HepG2 (cell line): ENCODE measurements around the gene EPG5. TPM values are rescaled to one million over a fixed set of nuclear protein-coding genes. Genes with fewer than 3 reads are reported as not detected.

ENCODE experiments used
- ARNT ChIP-seq: fragments of 450-650 bp; IDR thresholded peaks from 2 replicates; pipeline ENCODE4 v1.6.1; 2017
- BHLHE40 ChIP-seq: IDR thresholded peaks from 2 replicates; pipeline ENCODE4 v1.6.1; 2011; ENCODE audit warnings: low read length, improper control_type of control experiment
- CBX5 ChIP-seq: sonication (generic); formaldehyde crosslinking; IDR thresholded peaks from 2 replicates; pipeline ENCODE4 v1.4.0; 2020; ENCODE audit warnings: missing genetic modification reagents, borderline replicate concordance
- CEBPB ChIP-seq: IDR thresholded peaks from 2 replicates; pipeline ENCODE4 v1.6.1; 2011; ENCODE audit warnings: low read depth, low read length, improper control_type of control experiment, borderline replicate concordance
- GABPA ChIP-seq, 2 experiments: IDR thresholded peaks; 2 replicates each; pipeline ENCODE4 v1.6.1; 2011 to 2016; ENCODE audit warnings: low read depth in 2 of 2, low read length in 1 of 2, missing biosample characterization in 1 of 2, missing genetic modification characterization in 1 of 2
- KMT2B ChIP-seq: IDR thresholded peaks from 2 replicates; pipeline ENCODE4 v1.6.1; 2016; ENCODE audit warnings: missing genetic modification reagents, missing compliant biosample characterization
- NFE2L1 ChIP-seq: sonication (generic); formaldehyde crosslinking; IDR thresholded peaks from 2 replicates; pipeline ENCODE4 v1.4.0; 2020; ENCODE audit warnings: missing genetic modification reagents, mild to moderate bottlenecking, borderline replicate concordance
- NR0B2 ChIP-seq: sonication (generic); formaldehyde crosslinking; IDR thresholded peaks from 2 replicates; pipeline ENCODE4 v1.4.0; 2020; ENCODE audit warnings: mild to moderate bottlenecking, missing genetic modification reagents
- PRPF4 ChIP-seq: fragments of 200-400 bp; formaldehyde crosslinking; IDR thresholded peaks from 2 replicates; pipeline ENCODE4 v1.6.1; 2016; ENCODE audit warnings: low read length, low read depth; ENCODE audit not compliant: poor library complexity, severe bottlenecking
- RBAK ChIP-seq: sonication (generic); formaldehyde crosslinking; IDR thresholded peaks from 2 replicates; pipeline ENCODE4 v1.5.1; 2020; ENCODE audit warnings: mild to moderate bottlenecking, missing genetic modification reagents
- SALL2 ChIP-seq: sonication (generic); formaldehyde crosslinking; IDR thresholded peaks from 2 replicates; pipeline ENCODE4 v1.8.1; 2023; ENCODE audit warnings: mild to moderate bottlenecking, missing genetic modification reagents, inconsistent platforms
- SATB2 ChIP-seq: sonication (generic); formaldehyde crosslinking; IDR thresholded peaks from 2 replicates; pipeline ENCODE4 v1.5.0; 2020; ENCODE audit warnings: missing genetic modification reagents
- TEAD3 ChIP-seq: optimal IDR thresholded peaks from 2 replicates; pipeline ENCODE3; 2016; ENCODE audit warnings: borderline replicate concordance
- TIGD3 ChIP-seq: sonication (generic); formaldehyde crosslinking; IDR thresholded peaks from 2 replicates; pipeline ENCODE4 v1.5.1; 2020; ENCODE audit warnings: mild to moderate bottlenecking, missing genetic modification reagents, borderline replicate concordance
- ZFP41 ChIP-seq: sonication (generic); formaldehyde crosslinking; IDR thresholded peaks from 2 replicates; pipeline ENCODE4 v1.4.0; 2020; ENCODE audit warnings: mild to moderate bottlenecking, missing genetic modification reagents, borderline replicate concordance
- ZFP62 ChIP-seq: sonication (generic); formaldehyde crosslinking; IDR thresholded peaks from 2 replicates; pipeline ENCODE4 v1.4.0; 2020; ENCODE audit warnings: missing genetic modification reagents
- ZFY ChIP-seq: sonication (generic); formaldehyde crosslinking; IDR thresholded peaks from 2 replicates; pipeline ENCODE4 v1.4.0; 2020; ENCODE audit warnings: missing genetic modification reagents
- ZMYM3 ChIP-seq: sonication (generic); formaldehyde crosslinking; IDR thresholded peaks from 2 replicates; pipeline ENCODE4 v1.5.1; 2020; ENCODE audit warnings: mild to moderate bottlenecking, missing genetic modification reagents
- ZNF136 ChIP-seq: sonication (generic); formaldehyde crosslinking; IDR thresholded peaks from 2 replicates; pipeline ENCODE4 v1.8.1; 2022; ENCODE audit warnings: low read depth, mild to moderate bottlenecking, moderate library complexity, missing genetic modification reagents
- ZNF138 ChIP-seq: sonication (generic); formaldehyde crosslinking; IDR thresholded peaks from 2 replicates; pipeline ENCODE4 v1.5.0; 2020; ENCODE audit warnings: mild to moderate bottlenecking, low read depth, missing genetic modification reagents
- ZNF232 ChIP-seq: sonication (generic); formaldehyde crosslinking; IDR thresholded peaks from 2 replicates; pipeline ENCODE4 v1.4.0; 2020; ENCODE audit warnings: missing genetic modification reagents, borderline replicate concordance
- ZNF260 ChIP-seq: sonication (generic); formaldehyde crosslinking; IDR thresholded peaks from 2 replicates; pipeline ENCODE4 v1.4.0; 2020; ENCODE audit warnings: missing genetic modification reagents, low read depth, mild to moderate bottlenecking, borderline replicate concordance
- ZNF780A ChIP-seq: sonication (generic); formaldehyde crosslinking; IDR thresholded peaks from 2 replicates; pipeline ENCODE4 v1.8.0; 2022; ENCODE audit warnings: mild to moderate bottlenecking, missing genetic modification reagents, moderate library complexity
- ZZZ3 ChIP-seq: sonication (generic); formaldehyde crosslinking; IDR thresholded peaks from 2 replicates; pipeline ENCODE4 v1.4.0; 2020; ENCODE audit warnings: missing genetic modification reagents, mild to moderate bottlenecking, borderline replicate concordance
- polyA plus RNA-seq, 8 experiments: library from polyadenylated mRNA; depleted of rRNA in 3 of 8; stranded (reverse) in 7 of 8; unstranded in 1 of 8; fragments of >200 nt; fragmentation: Illumina TruSeq in 4 of 8; extraction: Trizol in 4 of 8; gene quantifications; 2 replicates each; pipeline versions ENCODE4 v1.2.1 to v1.2.3, GENCODE V29; 2011 to 2016; ENCODE audit warnings: low read depth in 4 of 8, missing spikeins in 1 of 8, mixed read lengths in 1 of 8; ENCODE audit not compliant: insufficient read depth in 1 of 8
- total RNA-seq, 5 experiments: library from RNA; depleted of rRNA; stranded (reverse); fragments of >200 nt; fragmentation: Illumina TruSeq; extraction: Trizol; gene quantifications; 2 replicates each; pipeline ENCODE4 v1.2.3, GENCODE V29; 2016; ENCODE audit warnings: low read depth in 1 of 5
- TF ChIP-seq, protein P1 (sequence below): sonication (generic); formaldehyde crosslinking; IDR thresholded peaks from 2 replicates; pipeline ENCODE4 v1.5.0; 2020; ENCODE audit warnings: missing genetic modification reagents
- TF ChIP-seq, protein P2 (sequence below): sonication (generic); formaldehyde crosslinking; IDR thresholded peaks from 2 replicates; pipeline ENCODE4 v1.4.0; 2020; ENCODE audit warnings: mild to moderate bottlenecking, missing genetic modification reagents
- TF ChIP-seq, protein P3 (sequence below): sonication (generic); formaldehyde crosslinking; IDR thresholded peaks from 2 replicates; pipeline ENCODE4 v1.9.0; 2022; ENCODE audit warnings: missing genetic modification reagents, mild to moderate bottlenecking, borderline replicate concordance

EPG5 gene
- total and polyA plus RNA-seq, 2 of the 13 experiments (the other 11 are each of a cell fraction or from before 2014, with no cell fraction given): 6.7 to 9.3 TPM

DNA sequence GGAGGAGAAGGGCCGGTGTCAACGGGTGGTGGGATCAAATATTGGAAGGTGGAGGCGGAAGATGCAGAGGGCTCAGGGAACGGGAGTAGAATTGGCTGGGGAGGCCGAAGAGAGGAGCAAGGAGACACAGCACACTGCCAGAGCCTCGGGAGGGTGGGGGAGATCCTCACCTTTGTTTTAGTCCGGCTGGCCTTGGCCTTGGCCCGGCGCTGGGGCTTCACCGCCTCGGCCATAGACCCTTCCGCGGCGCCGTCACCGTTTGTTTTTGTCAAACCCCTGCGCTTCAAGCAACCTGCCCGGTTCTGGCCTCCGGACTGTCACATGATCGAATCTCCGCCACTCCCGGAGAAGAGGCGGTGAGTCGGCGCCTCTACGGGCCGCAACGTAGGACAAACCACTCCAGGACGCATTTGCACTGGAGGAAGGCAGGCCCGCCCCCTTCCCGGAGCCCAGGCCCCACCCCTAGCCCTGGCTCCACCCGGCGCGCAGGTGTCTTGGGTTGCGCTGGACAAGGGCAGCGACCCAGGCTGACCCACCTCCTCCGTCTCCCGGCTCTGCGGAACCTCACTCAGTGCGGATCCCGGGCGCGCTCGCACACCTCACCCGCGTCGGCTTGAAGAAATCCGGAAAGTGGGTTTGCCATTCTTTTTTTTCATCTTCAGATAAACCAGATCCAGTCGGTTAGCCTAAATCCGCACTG, at the start of gene EPG5 (continued):
- TF ChIP-seq TEAD3 (CRISPR knock-in tag) (peak; percentile 54), GABPA (IDR thresholded peaks at IDR 0.05; ENCODE audit: low read depth, low read length) (no peak), GABPA (CRISPR knock-in tag; IDR thresholded peaks at IDR 0.05; ENCODE audit: low read depth) (peak; percentile 46), ZMYM3 (peak; percentile 76; the same call in 1 of the 2 replicates), ZNF780A (CRISPR knock-in tag) (no peak), ZFP41 (CRISPR knock-in tag) (no peak; the same call in 1 of the 2 replicates), CBX5 (CRISPR knock-in tag) (no peak), NR0B2 (CRISPR knock-in tag) (peak; percentile 37; the same call in 1 of the 2 replicates), SATB2 (CRISPR knock-in tag) (no peak), ZNF136 (CRISPR knock-in tag) (no peak), ZFP62 (CRISPR knock-in tag) (no peak), BHLHE40 (no peak), ARNT (no peak), KMT2B (CRISPR knock-in tag) (peak; percentile 93), SALL2 (CRISPR knock-in tag) (no peak), ZZZ3 (peak; percentile 80; the same call in 1 of the 2 replicates), ZNF138 (CRISPR knock-in tag) (no peak), CEBPB (no peak), RBAK (no peak), ZFY (CRISPR knock-in tag) (peak; percentile 83), TIGD3 (CRISPR knock-in tag) (no peak), PRPF4 (no peak), NFE2L1 (CRISPR knock-in tag) (no peak), ZNF260 (CRISPR knock-in tag) (no peak), ZNF232 (CRISPR knock-in tag) (no peak)
- TF ChIP-seq, protein P1, sequence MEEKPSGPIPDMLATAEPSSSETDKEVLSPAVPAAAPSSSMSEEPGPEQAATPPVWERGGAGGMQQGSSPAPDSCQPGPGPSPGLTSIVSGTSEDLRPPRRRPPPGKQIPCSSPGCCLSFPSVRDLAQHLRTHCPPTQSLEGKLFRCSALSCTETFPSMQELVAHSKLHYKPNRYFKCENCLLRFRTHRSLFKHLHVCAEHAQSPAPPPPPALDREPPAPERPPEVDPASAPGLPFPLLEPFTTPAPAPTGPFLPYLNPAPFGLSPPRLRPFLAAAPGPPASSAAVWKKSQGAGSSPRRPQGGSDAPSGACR (CRISPR knock-in tag): 0 out of 2 replicates have a peak, but pooled peaks have one; percentile 66
- TF ChIP-seq, protein P2, sequence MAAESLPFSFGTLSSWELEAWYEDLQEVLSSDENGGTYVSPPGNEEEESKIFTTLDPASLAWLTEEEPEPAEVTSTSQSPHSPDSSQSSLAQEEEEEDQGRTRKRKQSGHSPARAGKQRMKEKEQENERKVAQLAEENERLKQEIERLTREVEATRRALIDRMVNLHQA: no peak
- TF ChIP-seq, protein P3, sequence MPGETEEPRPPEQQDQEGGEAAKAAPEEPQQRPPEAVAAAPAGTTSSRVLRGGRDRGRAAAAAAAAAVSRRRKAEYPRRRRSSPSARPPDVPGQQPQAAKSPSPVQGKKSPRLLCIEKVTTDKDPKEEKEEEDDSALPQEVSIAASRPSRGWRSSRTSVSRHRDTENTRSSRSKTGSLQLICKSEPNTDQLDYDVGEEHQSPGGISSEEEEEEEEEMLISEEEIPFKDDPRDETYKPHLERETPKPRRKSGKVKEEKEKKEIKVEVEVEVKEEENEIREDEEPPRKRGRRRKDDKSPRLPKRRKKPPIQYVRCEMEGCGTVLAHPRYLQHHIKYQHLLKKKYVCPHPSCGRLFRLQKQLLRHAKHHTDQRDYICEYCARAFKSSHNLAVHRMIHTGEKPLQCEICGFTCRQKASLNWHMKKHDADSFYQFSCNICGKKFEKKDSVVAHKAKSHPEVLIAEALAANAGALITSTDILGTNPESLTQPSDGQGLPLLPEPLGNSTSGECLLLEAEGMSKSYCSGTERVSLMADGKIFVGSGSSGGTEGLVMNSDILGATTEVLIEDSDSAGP (CRISPR knock-in tag): peak; percentile 77; the same call in 1 of the 2 replicates
